CD14-positive monocyte (primary cell): ENCODE measurements around the gene MYO6. TPM values are rescaled to one million over a fixed set of nuclear protein-coding genes. Genes with fewer than 3 reads are reported as not detected.

ENCODE experiments used
- DNase-seq, 3 donors: peaks; one replicate each; pipeline ENCODE4 v3.0.0-alpha.2; 2011 to 2022
- H2AFZ ChIP-seq: 2 replicates; pipeline ENCODE4 v1.6.0; 2012; ENCODE audit warnings: mild to moderate bottlenecking, low read depth, low read length, inconsistent platforms; ENCODE audit not compliant: insufficient read depth, poor library complexity, severe bottlenecking
- H3K27ac ChIP-seq, 2 donors: 1 replicate in 1 of 2; 2 replicates in 1 of 2; pipeline ENCODE4 v1.5.1; 2012 to 2013; ENCODE audit warnings: low read length in 2 of 2, control low read depth in 1 of 2, inconsistent platforms in 1 of 2, low read depth in 1 of 2, mild to moderate bottlenecking in 1 of 2
- H3K27me3 ChIP-seq, 2 donors: one replicate each; pipeline versions ENCODE4 v1.6.0 to v1.6.1; 2011 to 2013; ENCODE audit warnings: low read length in 2 of 2; ENCODE audit not compliant: control insufficient read depth in 2 of 2, insufficient read depth in 2 of 2
- H3K36me3 ChIP-seq, 2 donors: replicated peaks in 1 of 2; 1 replicate in 1 of 2; 2 replicates in 1 of 2; pipeline versions ENCODE4 v1.5.1 to v1.6.1; 2012 to 2013; ENCODE audit warnings: low read length in 2 of 2, control low read depth in 1 of 2, inconsistent platforms in 1 of 2, mild to moderate bottlenecking in 1 of 2; ENCODE audit not compliant: insufficient read depth in 2 of 2, control insufficient read depth in 1 of 2
- H3K4me1 ChIP-seq, 2 donors: 1 replicate in 1 of 2; 2 replicates in 1 of 2; pipeline versions ENCODE4 v1.5.1 to v1.6.1; 2012 to 2013; ENCODE audit warnings: low read length in 2 of 2, control low read depth in 1 of 2, inconsistent platforms in 1 of 2, mild to moderate bottlenecking in 1 of 2, moderate library complexity in 1 of 2; ENCODE audit not compliant: insufficient read depth in 2 of 2, control insufficient read depth in 1 of 2
- H3K4me2 ChIP-seq: replicated peaks from 2 replicates; pipeline ENCODE3; 2012; ENCODE audit warnings: low read length, moderate library complexity, mild to moderate bottlenecking; ENCODE audit not compliant: poor library complexity, severe bottlenecking; ENCODE audit errors: extremely low read depth
- H3K4me3 ChIP-seq, 3 experiments: fragments of 200-600 bp in 1 of 3; sonication (generic) in 1 of 3; replicated peaks in 1 of 3; 1 replicate in 2 of 3; 2 replicates in 1 of 3; pipeline ENCODE4 v1.5.1; 2011 to 2013; ENCODE audit warnings: low read length in 3 of 3, mild to moderate bottlenecking in 3 of 3, control low read depth in 2 of 3, low read depth in 2 of 3, inconsistent platforms in 1 of 3, moderate library complexity in 1 of 3
- H3K79me2 ChIP-seq: 2 replicates; pipeline ENCODE4 v1.6.0; 2012; ENCODE audit warnings: mild to moderate bottlenecking, control low read depth, inconsistent platforms, low read length, moderate library complexity; ENCODE audit not compliant: insufficient read depth
- H3K9ac ChIP-seq: 2 replicates; pipeline ENCODE4 v1.6.0; 2017; ENCODE audit warnings: low read length, mild to moderate bottlenecking; ENCODE audit not compliant: insufficient read depth, poor library complexity, severe bottlenecking
- H3K9me3 ChIP-seq, 2 donors: replicated peaks in 1 of 2; 1 replicate in 1 of 2; 2 replicates in 1 of 2; pipeline versions ENCODE4 v1.5.1 to v1.6.1; 2012 to 2013; ENCODE audit warnings: low read length in 2 of 2, control low read depth in 1 of 2; ENCODE audit not compliant: control insufficient read depth in 1 of 2, insufficient read depth in 1 of 2
- H4K20me1 ChIP-seq: 2 replicates; pipeline ENCODE4 v1.6.0; 2012; ENCODE audit warnings: mild to moderate bottlenecking, low read length, control low read depth, moderate library complexity; ENCODE audit not compliant: insufficient read depth
- H3K27ac Mint-ChIP-seq, 7 donors: one replicate each; pipeline ENCODE4 v1.8.0; 2020; ENCODE audit warnings: mild to moderate bottlenecking in 7 of 7, mixed read lengths in 7 of 7, moderate library complexity in 6 of 7, inconsistent platforms in 2 of 7
- H3K27me3 Mint-ChIP-seq, 3 donors: one replicate each; pipeline ENCODE4 v1.8.0; 2021 to 2022; ENCODE audit warnings: low read depth in 3 of 3, mild to moderate bottlenecking in 3 of 3, mixed read lengths in 3 of 3, moderate library complexity in 3 of 3, inconsistent platforms in 1 of 3
- H3K36me3 Mint-ChIP-seq, 2 donors: one replicate each; pipeline ENCODE4 v1.8.0; 2020; ENCODE audit warnings: mixed read lengths in 2 of 2, inconsistent platforms in 1 of 2, mild to moderate bottlenecking in 1 of 2
- H3K4me1 Mint-ChIP-seq: one replicate; pipeline ENCODE4 v1.8.0; 2020; ENCODE audit warnings: mild to moderate bottlenecking, mixed read lengths
- H3K4me3 Mint-ChIP-seq, 2 donors: one replicate each; pipeline ENCODE4 v1.8.0; 2020; ENCODE audit warnings: mild to moderate bottlenecking in 2 of 2, mixed read lengths in 2 of 2, moderate library complexity in 1 of 2
- H3K9me3 Mint-ChIP-seq, 7 donors: one replicate each; pipeline ENCODE4 v1.8.0; 2020 to 2022; ENCODE audit warnings: mixed read lengths in 7 of 7, mild to moderate bottlenecking in 6 of 7, moderate library complexity in 6 of 7, inconsistent platforms in 2 of 7
- CTCF ChIP-seq: fragments of 200-600 bp; IDR thresholded peaks from one replicate; pipeline ENCODE4 v1.8.0; 2022; ENCODE audit warnings: antibody characterized with exemption, mild to moderate bottlenecking
- WGBS: methylation state at CpG from one replicate; pipeline ENCODE4 v1.1.5; 2013; ENCODE audit warnings: missing lambda C conversion rate; ENCODE audit not compliant: insufficient coverage; 5-methylcytosine and 5-hydroxymethylcytosine counted together
- intact Hi-C, 2 donors: fragments of 100-400 bp; cut with micrococcal nuclease; formaldehyde crosslinking; loops; one replicate each; pipeline versions ENCODE4 v1.15.0 to v1.15.1; 2023
- polyA plus RNA-seq, 3 donors: library from polyadenylated mRNA; depleted of rRNA in 1 of 3; unstranded in 2 of 3; stranded (reverse) in 1 of 3; fragments of 300-500 nt in 2 of 3; fragments of >200 nt in 1 of 3; fragmentation: Illumina TruSeq in 2 of 3; gene quantifications; 1 replicate in 2 of 3; 2 replicates in 1 of 3; pipeline ENCODE4 v1.2.3, GENCODE V29; 2012 to 2021

Gene MYO6
- polyA plus RNA-seq, 3 donors, result not detected

- H3K27me3 Mint-ChIP-seq, result peaks cover 0 to 9% (median 3%) of the 10 kb centered on the region in 3 donors
- no peak for TF ChIP-seq CTCF
- no peak overlapping the region for H3K4me3 Mint-ChIP-seq
- H3K36me3 Mint-ChIP-seq, result no peaks in the 10 kb centered on the region
- no peaks in the 10 kb centered on the region for H3K36me3 ChIP-seq
- no peak overlapping the region for H3K27ac Mint-ChIP-seq
- no peaks in the 10 kb centered on the region for H3K4me1 ChIP-seq
- intact Hi-C loops, result no loop called here
- no peak overlapping the region for H2AFZ ChIP-seq
- no peak overlapping the region for H3K4me2 ChIP-seq
- H3K9me3 ChIP-seq, result no peaks in the 10 kb centered on the region
- no peak for DNase-seq
- H3K4me3 ChIP-seq, result no peak overlapping the region
- peaks cover 0 to 2% of the 10 kb centered on the region in 2 donors for H3K27me3 ChIP-seq
- no peaks in the 10 kb centered on the region for H4K20me1 ChIP-seq
- H3K79me2 ChIP-seq, result no peaks in the 10 kb centered on the region
- peaks cover 0 to 9% (median 2%) of the 10 kb centered on the region in 7 donors for H3K9me3 Mint-ChIP-seq
- H3K27ac ChIP-seq, result no peak overlapping the region
- H3K9ac ChIP-seq, result no peak overlapping the region
- WGBS, result no CpG with 5 or more reads among the region's 1 CpG
- no peaks in the 10 kb centered on the region for H3K4me1 Mint-ChIP-seq
Measured at GRCh38 chr6:75796723-75797122, 47.7 kb downstream of the MYO6 start.

GRCh38 chr6:75800133-75800532 is 51.1 kb downstream of the MYO6 start:
- intact Hi-C loops, result no loop called here
- no peaks in the 10 kb centered on the region for H3K4me1 ChIP-seq
- no peaks in the 10 kb centered on the region for H3K36me3 ChIP-seq
- Mint-ChIP-seq H3K27ac (no peak overlapping the region), H3K27me3 (peaks cover 0 to 7% (median 3%) of the 10 kb centered on the region in 3 donors), H3K4me3 (no peak overlapping the region), H3K36me3 (no peaks in the 10 kb centered on the region), H3K4me1 (no peaks in the 10 kb centered on the region), H3K9me3 (peaks cover 0 to 9% (median 2%) of the 10 kb centered on the region in 7 donors)
- H3K79me2 ChIP-seq, result no peaks in the 10 kb centered on the region
- H3K4me3 ChIP-seq, result no peak overlapping the region
- no peaks in the 10 kb centered on the region for H3K9me3 ChIP-seq
- DNase-seq, result no peak
- H4K20me1 ChIP-seq, result no peaks in the 10 kb centered on the region
- no peak overlapping the region for H3K27ac ChIP-seq
- no peak overlapping the region for H2AFZ ChIP-seq
- TF ChIP-seq CTCF, result no peak
- no peaks in the 10 kb centered on the region for H3K27me3 ChIP-seq
- H3K9ac ChIP-seq, result no peak overlapping the region
- H3K4me2 ChIP-seq, result no peak overlapping the region
- 100% methylated on average over 2 of the region's 4 CpGs for WGBS
